HEK293 (cell line): ENCODE data around the gene MKKS.
A peak's percentile ranks its signal among the peaks of the same experiment; 100 is the strongest.

Experiments used
- IKZF3 ChIP-seq: fragments of 450-650 bp; IDR thresholded peaks from 2 replicates; pipeline ENCODE4 v1.5.0; 2018; ENCODE audit warnings: missing biosample characterization, mild to moderate bottlenecking, missing genetic modification characterization, moderate library complexity
- KLF1 ChIP-seq: fragments of 450-650 bp; formaldehyde crosslinking; IDR thresholded peaks from 2 replicates; pipeline ENCODE4 v1.5.1; 2016; ENCODE audit warnings: missing biosample characterization, missing genetic modification characterization
- PRDM1 ChIP-seq: fragments of 450-650 bp; formaldehyde crosslinking; IDR thresholded peaks from 2 replicates; pipeline ENCODE4; 2016; ENCODE audit warnings: missing biosample characterization, missing genetic modification characterization
- SP3 ChIP-seq: fragments of 450-650 bp; formaldehyde crosslinking; IDR thresholded peaks from 2 replicates; pipeline ENCODE4 v1.5.1; 2016; ENCODE audit warnings: missing biosample characterization, missing genetic modification characterization
- SP7 ChIP-seq: fragments of 450-650 bp; formaldehyde crosslinking; IDR thresholded peaks from 2 replicates; pipeline ENCODE4 v1.5.1; 2016; ENCODE audit warnings: missing biosample characterization, missing genetic modification characterization
- YY2 ChIP-seq: fragments of 450-650 bp; formaldehyde crosslinking; IDR thresholded peaks from 2 replicates; pipeline ENCODE4 v1.5.1; 2016; ENCODE audit warnings: missing biosample characterization, missing genetic modification characterization
- ZBTB1 ChIP-seq: fragments of 450-650 bp; formaldehyde crosslinking; IDR thresholded peaks from 2 replicates; pipeline ENCODE4 v1.5.1; 2016; ENCODE audit warnings: missing biosample characterization, missing genetic modification characterization
- ZBTB6 ChIP-seq: fragments of 450-650 bp; formaldehyde crosslinking; IDR thresholded peaks from 2 replicates; pipeline ENCODE4 v1.5.1; 2017; ENCODE audit warnings: missing biosample characterization, missing genetic modification characterization
- ZIC2 ChIP-seq: fragments of 450-650 bp; formaldehyde crosslinking; IDR thresholded peaks from 2 replicates; pipeline ENCODE4 v1.5.1; 2016; ENCODE audit warnings: missing biosample characterization, missing genetic modification characterization
- ZNF133 ChIP-seq: fragments of 450-650 bp; formaldehyde crosslinking; IDR thresholded peaks from 2 replicates; pipeline ENCODE4 v1.5.1; 2016; ENCODE audit warnings: missing biosample characterization, missing genetic modification characterization
- ZNF146 ChIP-seq: fragments of 450-650 bp; formaldehyde crosslinking; IDR thresholded peaks from 2 replicates; pipeline ENCODE4 v1.5.1; 2016; ENCODE audit warnings: missing biosample characterization, missing genetic modification characterization
- ZNF175 ChIP-seq: fragments of 450-650 bp; formaldehyde crosslinking; IDR thresholded peaks from 2 replicates; pipeline ENCODE4 v1.5.1; 2016; ENCODE audit warnings: missing biosample characterization, missing genetic modification characterization
- ZNF184 ChIP-seq: fragments of 450-650 bp; IDR thresholded peaks from 2 replicates; pipeline ENCODE4 v1.5.1; 2018; ENCODE audit warnings: missing biosample characterization, mild to moderate bottlenecking, missing genetic modification characterization
- ZNF19 ChIP-seq: fragments of 450-650 bp; formaldehyde crosslinking; IDR thresholded peaks from 2 replicates; pipeline ENCODE4; 2016; ENCODE audit warnings: missing biosample characterization, missing genetic modification characterization, low read depth
- ZNF248 ChIP-seq: fragments of 450-650 bp; formaldehyde crosslinking; IDR thresholded peaks from 2 replicates; pipeline ENCODE4 v1.5.1; 2017; ENCODE audit warnings: missing biosample characterization, missing genetic modification characterization
- ZNF350 ChIP-seq: fragments of 450-650 bp; formaldehyde crosslinking; IDR thresholded peaks from 2 replicates; pipeline ENCODE4 v1.5.0; 2017; ENCODE audit warnings: missing biosample characterization, mild to moderate bottlenecking, missing genetic modification characterization
- ZNF449 ChIP-seq: fragments of 450-650 bp; formaldehyde crosslinking; IDR thresholded peaks from 2 replicates; pipeline ENCODE4 v1.5.1; 2017; ENCODE audit warnings: missing biosample characterization, mild to moderate bottlenecking, missing genetic modification characterization, moderate library complexity
- ZNF544 ChIP-seq: fragments of 450-650 bp; formaldehyde crosslinking; IDR thresholded peaks from 2 replicates; pipeline ENCODE4 v1.5.0; 2017; ENCODE audit warnings: missing biosample characterization, missing genetic modification characterization
- ZNF560 ChIP-seq: fragments of 450-650 bp; formaldehyde crosslinking; IDR thresholded peaks from 2 replicates; pipeline ENCODE4 v1.5.1; 2017; ENCODE audit warnings: missing biosample characterization, missing genetic modification characterization, borderline replicate concordance
- ZNF610 ChIP-seq: fragments of 450-650 bp; formaldehyde crosslinking; IDR thresholded peaks from 2 replicates; pipeline ENCODE4 v1.5.1; 2016; ENCODE audit warnings: missing biosample characterization, missing genetic modification characterization, borderline replicate concordance
- ZNF658 ChIP-seq: fragments of 450-650 bp; formaldehyde crosslinking; IDR thresholded peaks from 2 replicates; pipeline ENCODE4; 2016; ENCODE audit warnings: missing biosample characterization, missing genetic modification characterization
- ZNF670 ChIP-seq: fragments of 450-650 bp; formaldehyde crosslinking; IDR thresholded peaks from 2 replicates; pipeline ENCODE4 v1.5.1; 2016; ENCODE audit warnings: missing biosample characterization, missing genetic modification characterization, low read depth
- ZNF785 ChIP-seq: fragments of 450-650 bp; formaldehyde crosslinking; IDR thresholded peaks from 2 replicates; pipeline ENCODE4 v1.5.1; 2016; ENCODE audit warnings: missing biosample characterization, missing genetic modification characterization
- ZNF837 ChIP-seq: fragments of 450-650 bp; formaldehyde crosslinking; IDR thresholded peaks from 2 replicates; pipeline ENCODE4 v1.5.1; 2016; ENCODE audit warnings: missing biosample characterization, missing genetic modification characterization
- TF ChIP-seq, protein P1 (sequence below): fragments of 450-650 bp; formaldehyde crosslinking; IDR thresholded peaks from 2 replicates; pipeline ENCODE4 v1.5.1; 2016; ENCODE audit warnings: missing biosample characterization, missing genetic modification characterization, low read depth
- TF ChIP-seq, protein P2 (sequence below): fragments of 450-650 bp; formaldehyde crosslinking; IDR thresholded peaks from 2 replicates; pipeline ENCODE4 v1.5.1; 2017; ENCODE audit warnings: missing biosample characterization, missing genetic modification characterization
- TF ChIP-seq, protein P3 (sequence below): fragments of 450-650 bp; formaldehyde crosslinking; IDR thresholded peaks from 2 replicates; pipeline ENCODE4 v1.5.1; 2016; ENCODE audit warnings: missing biosample characterization, missing genetic modification characterization
- TF ChIP-seq, protein P4 (sequence below): IDR thresholded peaks from 2 replicates; pipeline ENCODE4 v1.6.1; 2011; ENCODE audit warnings: mild to moderate bottlenecking, low read depth, low read length, borderline replicate concordance

The MKKS gene

DNA sequence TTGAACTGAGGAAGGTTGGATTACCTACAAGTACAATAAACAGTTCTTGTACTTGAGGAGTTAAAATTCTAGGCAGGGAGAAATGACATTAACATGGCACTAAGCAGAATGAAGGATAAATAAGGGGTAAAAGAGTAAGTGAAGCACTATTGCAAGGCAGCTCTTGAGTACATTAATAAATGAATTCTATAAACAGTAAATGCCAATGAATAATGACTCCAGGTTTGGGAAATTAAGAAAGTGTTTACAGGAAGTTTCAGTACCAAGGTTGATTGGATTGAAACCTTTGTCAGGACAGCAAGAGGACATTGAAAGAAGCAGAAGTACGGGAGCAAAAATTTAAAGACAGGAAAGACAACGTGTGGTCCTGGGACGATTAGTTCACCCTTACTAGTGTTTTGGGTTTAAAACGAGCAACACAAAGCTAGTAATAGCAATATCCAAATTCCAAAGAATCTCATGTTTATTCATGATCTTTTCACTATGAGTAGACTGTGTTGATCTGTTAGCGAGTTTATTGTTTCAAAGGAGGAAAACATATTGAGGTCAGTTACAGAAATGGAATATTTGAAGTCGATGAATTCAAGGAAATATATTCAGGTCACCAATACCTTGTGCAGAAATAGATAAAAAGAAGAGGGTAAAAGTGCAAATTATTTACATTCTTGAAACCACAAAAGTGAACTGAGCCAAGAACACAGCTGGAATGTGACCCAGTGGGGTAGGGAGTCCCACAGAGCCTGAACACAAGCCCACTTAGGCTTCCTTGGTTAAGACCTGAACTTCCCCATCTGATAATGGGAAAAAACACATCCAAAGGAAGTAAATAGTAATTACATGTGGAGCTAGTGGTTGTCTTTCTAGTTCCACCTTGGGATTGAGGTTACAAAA is 80.8 kb downstream of the MKKS start (continued):
- TF ChIP-seq YY2 (no peak), KLF1 (tag by site-specific recombination) (no peak), ZNF658 (tag by site-specific recombination) (no peak), SP3 (no peak), ZBTB1 (tag by site-specific recombination) (no peak), ZNF175 (tag by site-specific recombination) (no peak), ZNF560 (no peak), ZNF19 (tag by site-specific recombination) (no peak), ZNF837 (tag by site-specific recombination) (no peak), ZNF146 (no peak), IKZF3 (tag by site-specific recombination) (0 out of 2 replicates have a peak, but pooled peaks have one; percentile 34), ZBTB6 (no peak), ZNF133 (tag by site-specific recombination) (no peak), SP7 (peak; percentile 69), ZNF350 (tag by site-specific recombination) (no peak), PRDM1 (no peak), ZNF248 (tag by site-specific recombination) (no peak), ZNF610 (tag by site-specific recombination) (no peak), ZNF544 (tag by site-specific recombination) (no peak), ZNF670 (tag by site-specific recombination) (no peak), ZNF785 (tag by site-specific recombination) (no peak), ZIC2 (tag by site-specific recombination) (peak; percentile 88), ZNF449 (tag by site-specific recombination) (no peak), ZNF184 (tag by site-specific recombination) (no peak)
- TF ChIP-seq, protein P1, sequence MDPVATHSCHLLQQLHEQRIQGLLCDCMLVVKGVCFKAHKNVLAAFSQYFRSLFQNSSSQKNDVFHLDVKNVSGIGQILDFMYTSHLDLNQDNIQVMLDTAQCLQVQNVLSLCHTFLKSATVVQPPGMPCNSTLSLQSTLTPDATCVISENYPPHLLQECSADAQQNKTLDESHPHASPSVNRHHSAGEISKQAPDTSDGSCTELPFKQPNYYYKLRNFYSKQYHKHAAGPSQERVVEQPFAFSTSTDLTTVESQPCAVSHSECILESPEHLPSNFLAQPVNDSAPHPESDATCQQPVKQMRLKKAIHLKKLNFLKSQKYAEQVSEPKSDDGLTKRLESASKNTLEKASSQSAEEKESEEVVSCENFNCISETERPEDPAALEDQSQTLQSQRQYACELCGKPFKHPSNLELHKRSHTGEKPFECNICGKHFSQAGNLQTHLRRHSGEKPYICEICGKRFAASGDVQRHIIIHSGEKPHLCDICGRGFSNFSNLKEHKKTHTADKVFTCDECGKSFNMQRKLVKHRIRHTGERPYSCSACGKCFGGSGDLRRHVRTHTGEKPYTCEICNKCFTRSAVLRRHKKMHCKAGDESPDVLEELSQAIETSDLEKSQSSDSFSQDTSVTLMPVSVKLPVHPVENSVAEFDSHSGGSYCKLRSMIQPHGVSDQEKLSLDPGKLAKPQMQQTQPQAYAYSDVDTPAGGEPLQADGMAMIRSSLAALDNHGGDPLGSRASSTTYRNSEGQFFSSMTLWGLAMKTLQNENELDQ (tag by site-specific recombination) = no peak
- TF ChIP-seq, protein P2, sequence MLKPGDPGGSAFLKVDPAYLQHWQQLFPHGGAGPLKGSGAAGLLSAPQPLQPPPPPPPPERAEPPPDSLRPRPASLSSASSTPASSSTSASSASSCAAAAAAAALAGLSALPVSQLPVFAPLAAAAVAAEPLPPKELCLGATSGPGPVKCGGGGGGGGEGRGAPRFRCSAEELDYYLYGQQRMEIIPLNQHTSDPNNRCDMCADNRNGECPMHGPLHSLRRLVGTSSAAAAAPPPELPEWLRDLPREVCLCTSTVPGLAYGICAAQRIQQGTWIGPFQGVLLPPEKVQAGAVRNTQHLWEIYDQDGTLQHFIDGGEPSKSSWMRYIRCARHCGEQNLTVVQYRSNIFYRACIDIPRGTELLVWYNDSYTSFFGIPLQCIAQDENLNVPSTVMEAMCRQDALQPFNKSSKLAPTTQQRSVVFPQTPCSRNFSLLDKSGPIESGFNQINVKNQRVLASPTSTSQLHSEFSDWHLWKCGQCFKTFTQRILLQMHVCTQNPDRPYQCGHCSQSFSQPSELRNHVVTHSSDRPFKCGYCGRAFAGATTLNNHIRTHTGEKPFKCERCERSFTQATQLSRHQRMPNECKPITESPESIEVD (tag by site-specific recombination) = 0 out of 2 replicates have a peak, but pooled peaks have one; percentile 35
- TF ChIP-seq, protein P3, sequence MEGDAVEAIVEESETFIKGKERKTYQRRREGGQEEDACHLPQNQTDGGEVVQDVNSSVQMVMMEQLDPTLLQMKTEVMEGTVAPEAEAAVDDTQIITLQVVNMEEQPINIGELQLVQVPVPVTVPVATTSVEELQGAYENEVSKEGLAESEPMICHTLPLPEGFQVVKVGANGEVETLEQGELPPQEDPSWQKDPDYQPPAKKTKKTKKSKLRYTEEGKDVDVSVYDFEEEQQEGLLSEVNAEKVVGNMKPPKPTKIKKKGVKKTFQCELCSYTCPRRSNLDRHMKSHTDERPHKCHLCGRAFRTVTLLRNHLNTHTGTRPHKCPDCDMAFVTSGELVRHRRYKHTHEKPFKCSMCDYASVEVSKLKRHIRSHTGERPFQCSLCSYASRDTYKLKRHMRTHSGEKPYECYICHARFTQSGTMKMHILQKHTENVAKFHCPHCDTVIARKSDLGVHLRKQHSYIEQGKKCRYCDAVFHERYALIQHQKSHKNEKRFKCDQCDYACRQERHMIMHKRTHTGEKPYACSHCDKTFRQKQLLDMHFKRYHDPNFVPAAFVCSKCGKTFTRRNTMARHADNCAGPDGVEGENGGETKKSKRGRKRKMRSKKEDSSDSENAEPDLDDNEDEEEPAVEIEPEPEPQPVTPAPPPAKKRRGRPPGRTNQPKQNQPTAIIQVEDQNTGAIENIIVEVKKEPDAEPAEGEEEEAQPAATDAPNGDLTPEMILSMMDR (tag by site-specific recombination) = no peak
- TF ChIP-seq, protein P4, sequence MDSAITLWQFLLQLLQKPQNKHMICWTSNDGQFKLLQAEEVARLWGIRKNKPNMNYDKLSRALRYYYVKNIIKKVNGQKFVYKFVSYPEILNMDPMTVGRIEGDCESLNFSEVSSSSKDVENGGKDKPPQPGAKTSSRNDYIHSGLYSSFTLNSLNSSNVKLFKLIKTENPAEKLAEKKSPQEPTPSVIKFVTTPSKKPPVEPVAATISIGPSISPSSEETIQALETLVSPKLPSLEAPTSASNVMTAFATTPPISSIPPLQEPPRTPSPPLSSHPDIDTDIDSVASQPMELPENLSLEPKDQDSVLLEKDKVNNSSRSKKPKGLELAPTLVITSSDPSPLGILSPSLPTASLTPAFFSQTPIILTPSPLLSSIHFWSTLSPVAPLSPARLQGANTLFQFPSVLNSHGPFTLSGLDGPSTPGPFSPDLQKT = no peak
